Measurements from ENCODE around the gene TEX10. TPM values are rescaled to one million over a fixed set of nuclear protein-coding genes. Genes with fewer than 3 reads are reported as not detected.

TEX10 gene
- total RNA-seq, 6 experiments from 2014 or later = 25.7 to 29.5 (median 25.9) TPM

GRCh38 chr9:100287186-100287585, 65.6 kb downstream of the TEX10 start:
- Mint-ChIP-seq H3K27ac (no peak overlapping the region), H3K27me3 (ENCODE audit: insufficient read depth) (no peaks in the 10 kb centered on the region), H3K9me3 (peaks cover 6% of the 10 kb centered on the region; the same call in 1 of the 2 replicates), H3K4me3 (no peak overlapping the region), H3K36me3 (ENCODE audit: low read depth) (peaks cover 59% of the 10 kb centered on the region), H3K4me1 (ENCODE audit: low read depth) (no peaks in the 10 kb centered on the region)
- TF ChIP-seq, protein P1, sequence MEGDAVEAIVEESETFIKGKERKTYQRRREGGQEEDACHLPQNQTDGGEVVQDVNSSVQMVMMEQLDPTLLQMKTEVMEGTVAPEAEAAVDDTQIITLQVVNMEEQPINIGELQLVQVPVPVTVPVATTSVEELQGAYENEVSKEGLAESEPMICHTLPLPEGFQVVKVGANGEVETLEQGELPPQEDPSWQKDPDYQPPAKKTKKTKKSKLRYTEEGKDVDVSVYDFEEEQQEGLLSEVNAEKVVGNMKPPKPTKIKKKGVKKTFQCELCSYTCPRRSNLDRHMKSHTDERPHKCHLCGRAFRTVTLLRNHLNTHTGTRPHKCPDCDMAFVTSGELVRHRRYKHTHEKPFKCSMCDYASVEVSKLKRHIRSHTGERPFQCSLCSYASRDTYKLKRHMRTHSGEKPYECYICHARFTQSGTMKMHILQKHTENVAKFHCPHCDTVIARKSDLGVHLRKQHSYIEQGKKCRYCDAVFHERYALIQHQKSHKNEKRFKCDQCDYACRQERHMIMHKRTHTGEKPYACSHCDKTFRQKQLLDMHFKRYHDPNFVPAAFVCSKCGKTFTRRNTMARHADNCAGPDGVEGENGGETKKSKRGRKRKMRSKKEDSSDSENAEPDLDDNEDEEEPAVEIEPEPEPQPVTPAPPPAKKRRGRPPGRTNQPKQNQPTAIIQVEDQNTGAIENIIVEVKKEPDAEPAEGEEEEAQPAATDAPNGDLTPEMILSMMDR (IDR thresholded peaks at IDR 0.05) = no peak
- no peak for DNase-seq

GRCh38 chr9:100286257-100286656, 66.5 kb downstream of the TEX10 start:
- Mint-ChIP-seq H3K36me3 (ENCODE audit: low read depth) (peaks cover 53% of the 10 kb centered on the region), H3K27ac (no peak overlapping the region), H3K4me1 (ENCODE audit: low read depth) (no peaks in the 10 kb centered on the region), H3K4me3 (no peak overlapping the region), H3K27me3 (ENCODE audit: insufficient read depth) (no peaks in the 10 kb centered on the region), H3K9me3 (peaks cover 6% of the 10 kb centered on the region; the same call in 1 of the 2 replicates)
- DNase-seq = no peak
- TF ChIP-seq, protein P1 (IDR thresholded peaks at IDR 0.05) = no peak

DNA sequence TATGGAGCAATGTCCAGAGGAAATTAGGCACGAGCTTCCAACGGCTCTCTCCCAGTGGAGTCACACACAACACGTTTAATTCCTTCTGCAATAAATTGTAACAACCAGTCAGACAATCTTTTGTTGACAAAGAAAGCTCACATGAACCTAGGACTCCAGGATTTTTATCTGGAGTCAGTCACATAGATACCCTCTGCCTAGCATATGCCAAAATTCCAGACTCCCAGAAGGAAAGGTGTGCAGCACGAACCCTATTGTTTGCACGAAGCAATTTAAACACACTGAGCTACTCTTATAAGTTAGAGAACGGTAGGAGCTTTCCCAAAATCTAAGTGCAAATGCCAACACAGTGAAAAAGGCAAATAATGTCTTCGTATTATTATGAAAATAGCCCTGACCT, 67.1 kb downstream of the TEX10 start:
- H3K4me3 Mint-ChIP-seq = no peak overlapping the region
- no peaks in the 10 kb centered on the region for H3K4me1 Mint-ChIP-seq (ENCODE audit: low read depth)
- no peaks in the 10 kb centered on the region for H3K27me3 Mint-ChIP-seq (ENCODE audit: insufficient read depth)
- peaks cover 51% of the 10 kb centered on the region for H3K36me3 Mint-ChIP-seq (ENCODE audit: low read depth)
- DNase-seq = no peak
- TF ChIP-seq, protein P1 (IDR thresholded peaks at IDR 0.05) = no peak
- H3K27ac Mint-ChIP-seq = no peak overlapping the region
- peaks cover 6% of the 10 kb centered on the region; the same call in 1 of the 2 replicates for H3K9me3 Mint-ChIP-seq

- H3K36me3 Mint-ChIP-seq (ENCODE audit: low read depth) = peaks cover 51% of the 10 kb centered on the region
- H3K27me3 Mint-ChIP-seq (ENCODE audit: insufficient read depth) = no peaks in the 10 kb centered on the region
- H3K9me3 Mint-ChIP-seq = peaks cover 6% of the 10 kb centered on the region; the same call in 1 of the 2 replicates
- H3K4me1 Mint-ChIP-seq (ENCODE audit: low read depth) = no peaks in the 10 kb centered on the region
- H3K27ac Mint-ChIP-seq = no peak overlapping the region
- H3K4me3 Mint-ChIP-seq = no peak overlapping the region
- TF ChIP-seq, protein P1 (IDR thresholded peaks at IDR 0.05) = no peak
- DNase-seq = no peak
These were observed 67.7 kb downstream of the TEX10 start for GRCh38 chr9:100285080-100285479.

GRCh38 chr9:100284247-100284646, 68.5 kb downstream of the TEX10 start:
- H3K4me3 Mint-ChIP-seq = no peak overlapping the region
- peaks cover 6% of the 10 kb centered on the region; the same call in 1 of the 2 replicates for H3K9me3 Mint-ChIP-seq
- peaks cover 51% of the 10 kb centered on the region for H3K36me3 Mint-ChIP-seq (ENCODE audit: low read depth)
- DNase-seq = no peak
- no peaks in the 10 kb centered on the region for H3K4me1 Mint-ChIP-seq (ENCODE audit: low read depth)
- TF ChIP-seq, protein P1 (IDR thresholded peaks at IDR 0.05) = no peak
- no peak overlapping the region for H3K27ac Mint-ChIP-seq
- no peaks in the 10 kb centered on the region for H3K27me3 Mint-ChIP-seq (ENCODE audit: insufficient read depth)

DNA sequence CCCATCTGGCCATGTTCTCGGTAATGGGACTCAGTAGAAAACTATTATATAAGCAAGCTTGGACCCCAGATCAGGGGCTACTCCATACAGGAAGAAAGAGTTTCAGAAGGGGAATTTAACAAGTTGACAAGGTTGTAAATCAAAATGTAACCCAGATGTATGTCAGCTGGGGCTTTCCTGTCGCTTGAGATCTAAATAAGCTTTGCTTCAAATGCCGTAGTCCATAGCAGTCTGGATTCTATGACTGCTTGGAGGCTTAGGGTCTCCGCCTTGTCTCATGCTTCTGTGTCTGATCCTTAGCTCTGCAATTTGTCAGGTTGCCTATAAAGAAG, 70.4 kb downstream of the TEX10 start:
- Mint-ChIP-seq H3K36me3 (ENCODE audit: low read depth) (peaks cover 34% of the 10 kb centered on the region), H3K4me1 (ENCODE audit: low read depth) (peaks cover 13% of the 10 kb centered on the region), H3K27ac (no peak overlapping the region), H3K27me3 (ENCODE audit: insufficient read depth) (no peaks in the 10 kb centered on the region), H3K4me3 (no peak overlapping the region), H3K9me3 (no peaks in the 10 kb centered on the region)
- TF ChIP-seq, protein P1 (IDR thresholded peaks at IDR 0.05) = no peak
- no peak for DNase-seq
